ENCODE results near the gene LEUTX. TPM values are rescaled to one million over a fixed set of nuclear protein-coding genes. Genes with fewer than 3 reads are reported as not detected.

Gene LEUTX
- total RNA-seq, 2 donors from 2014 or later: not detected

DNA sequence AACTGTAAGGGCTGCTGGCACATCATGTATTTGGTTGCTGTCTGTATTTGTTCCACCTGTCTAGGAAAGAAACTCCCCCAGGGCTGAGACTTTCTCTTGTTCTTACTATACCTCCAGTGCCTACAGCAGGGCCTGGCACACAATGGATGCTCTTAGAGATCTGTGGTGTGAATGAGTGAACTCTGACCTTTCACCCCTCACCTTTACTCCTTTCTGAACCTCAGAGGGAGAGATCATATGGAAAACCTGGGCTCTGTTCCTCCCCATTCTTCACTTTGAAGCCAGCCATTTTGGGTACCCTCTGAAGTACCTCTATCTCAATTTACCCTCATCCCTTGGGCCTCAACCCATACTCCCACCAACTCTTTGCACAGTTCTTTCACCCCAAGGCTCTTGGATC lies 52.2 kb downstream of the LEUTX start:
- Histone ChIP-seq H3K27me3 (no peaks in the 10 kb centered on the region), H3K27ac (no peak overlapping the region), H3K4me1 (peaks cover 4% of the 10 kb centered on the region), H3K36me3 (peaks cover 10% of the 10 kb centered on the region), H3K4me3 (no peak overlapping the region), H3K9ac (ENCODE audit: low read depth in 2 of 2, low read length in 2 of 2) (no peak overlapping the region), H3K9me3 (no peaks in the 10 kb centered on the region)
- intact Hi-C loops (cut with DNase I): no loop called here
- TF ChIP-seq CTCF (IDR thresholded peaks at IDR 0.05): no peak
- no peak for DNase-seq

GRCh38 chr19:39831679-39832078 lies 53.0 kb downstream of the LEUTX start:
- H3K9me3 ChIP-seq: no peaks in the 10 kb centered on the region
- no peak for TF ChIP-seq CTCF (IDR thresholded peaks at IDR 0.05)
- intact Hi-C loops (cut with DNase I): no loop called here
- no peaks in the 10 kb centered on the region for H3K27me3 ChIP-seq
- peak overlapping the region in 1 of 2 donors; percentile 9 for H3K9ac ChIP-seq (ENCODE audit: low read depth in 2 of 2, low read length in 2 of 2)
- no peak for DNase-seq
- H3K27ac ChIP-seq: no peak overlapping the region
- H3K36me3 ChIP-seq: peaks cover 15% of the 10 kb centered on the region
- H3K4me3 ChIP-seq: no peak overlapping the region
- peaks cover 4% of the 10 kb centered on the region for H3K4me1 ChIP-seq

DNA sequence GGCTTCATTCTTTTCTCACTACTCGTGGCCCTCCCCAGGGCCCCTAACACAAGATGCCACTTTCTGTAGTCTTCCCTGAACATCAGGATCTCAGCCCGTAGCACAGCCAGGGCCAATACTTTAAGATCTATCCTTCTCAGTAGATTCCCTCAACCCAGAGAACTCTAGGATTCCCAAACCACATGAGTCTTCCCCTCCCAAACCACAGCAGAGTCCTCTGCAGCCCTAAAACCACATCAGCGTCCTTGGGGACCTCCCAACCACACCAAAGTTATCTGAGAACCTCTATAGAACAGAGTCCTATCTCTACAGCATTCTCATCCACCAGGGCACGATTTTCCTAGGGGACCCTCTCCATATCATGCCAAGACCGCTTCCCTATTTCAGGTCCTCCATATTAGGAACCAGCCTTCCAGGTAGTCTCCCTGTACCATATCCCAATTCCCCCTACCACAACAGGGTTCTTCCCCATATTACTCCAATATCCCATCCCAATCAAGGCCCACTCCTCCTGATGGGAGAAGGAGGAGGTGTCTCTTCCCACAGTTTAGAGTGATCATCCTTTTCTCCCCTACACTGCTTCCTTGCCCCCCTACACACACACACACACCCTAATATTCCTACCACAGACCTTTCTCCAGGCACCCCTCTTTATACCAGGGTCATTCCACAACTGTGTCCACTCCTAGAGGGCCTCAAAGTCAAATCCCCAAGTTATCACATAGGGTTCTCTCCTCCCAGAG lies 53.9 kb downstream of the LEUTX start:
- TF ChIP-seq CTCF (IDR thresholded peaks at IDR 0.05): no peak
- Histone ChIP-seq H3K4me3 (peak overlapping the region; percentile 99), H3K9ac (ENCODE audit: low read depth in 2 of 2, low read length in 2 of 2) (peak overlapping the region; percentile 77 to 79), H3K9me3 (no peaks in the 10 kb centered on the region), H3K36me3 (peaks cover 16% of the 10 kb centered on the region), H3K27me3 (no peaks in the 10 kb centered on the region), H3K4me1 (peaks cover 4% of the 10 kb centered on the region), H3K27ac (peak overlapping the region; percentile 82)
- intact Hi-C loops (cut with DNase I): no loop called here
- DNase-seq: no peak

GRCh38 chr19:39833160-39833463 lies 54.5 kb downstream of the LEUTX start:
- Histone ChIP-seq H3K27ac (peak overlapping the region; percentile 82), H3K4me3 (peak overlapping the region; percentile 99), H3K9me3 (no peaks in the 10 kb centered on the region), H3K4me1 (peaks cover 4% of the 10 kb centered on the region), H3K36me3 (peaks cover 16% of the 10 kb centered on the region), H3K27me3 (no peaks in the 10 kb centered on the region), H3K9ac (ENCODE audit: low read depth in 2 of 2, low read length in 2 of 2) (peak overlapping the region; percentile 77 to 79)
- TF ChIP-seq CTCF (IDR thresholded peaks at IDR 0.05): no peak
- DNase-seq: no peak
- intact Hi-C loops (cut with DNase I): no loop called here

GRCh38 chr19:39833464-39834286 lies 55.0 kb downstream of the LEUTX start, which contains the start of gene DYRK1B:
DYRK1B (minus strand) TSS chr19:39834162; CDS start chr19:39831867, 2,295 bp downstream.
- Histone ChIP-seq H3K36me3 (peaks cover 16% of the 10 kb centered on the region), H3K27me3 (no peaks in the 10 kb centered on the region), H3K4me1 (peaks cover 4% of the 10 kb centered on the region), H3K4me3 (peak within 1 kb of the TSS; percentile 99), H3K9me3 (no peaks in the 10 kb centered on the region), H3K9ac (ENCODE audit: low read depth in 2 of 2, low read length in 2 of 2) (peak within 1 kb of the TSS; percentile 77 to 79), H3K27ac (peak within 1 kb of the TSS; percentile 82)
- intact Hi-C loops (cut with DNase I): no loop called here
- TF ChIP-seq CTCF (IDR thresholded peaks at IDR 0.05): no peak
- peak; percentile 97 for DNase-seq

Measured in colonic mucosa (tissue), 4 donors.